K562 (cell line): ENCODE data around the gene CNOT6. TPM values are rescaled to one million over a fixed set of nuclear protein-coding genes. Genes with fewer than 3 reads are reported as not detected.
A peak's percentile ranks its signal among the peaks of the same experiment; 100 is the strongest.

Experiments used
- BCLAF1 ChIP-seq, 2 experiments: fragments of 450-650 bp in 1 of 2; IDR thresholded peaks; 2 replicates each; pipeline ENCODE4 v1.6.1; 2011 to 2017; ENCODE audit warnings: low read depth in 2 of 2, antibody characterized with exemption in 1 of 2, borderline replicate concordance in 1 of 2, low read length in 1 of 2, mild to moderate bottlenecking in 1 of 2, mixed read lengths in 1 of 2; ENCODE audit not compliant: control insufficient read depth in 1 of 2
- HDAC1 ChIP-seq, 2 experiments: fragments of 450-650 bp; IDR thresholded peaks; 2 replicates each; pipeline ENCODE4 v1.6.1; 2016 to 2017; ENCODE audit warnings: inconsistent platforms in 1 of 2, mild to moderate bottlenecking in 1 of 2, moderate library complexity in 1 of 2
- MAFF ChIP-seq: IDR thresholded peaks from 2 replicates; pipeline ENCODE4 v1.6.1; 2012; ENCODE audit warnings: low read length, improper control_type of control experiment
- MCM2 ChIP-seq: fragments of 450-650 bp; IDR thresholded peaks from 2 replicates; pipeline ENCODE4 v1.6.1; 2017; ENCODE audit warnings: low read depth, mild to moderate bottlenecking
- NFE2L1 ChIP-seq: fragments of 450-650 bp; IDR thresholded peaks from 2 replicates; pipeline ENCODE4 v1.6.1; 2016; ENCODE audit warnings: missing genetic modification characterization, low read depth, mild to moderate bottlenecking, missing compliant biosample characterization, moderate library complexity, borderline replicate concordance
- NR2C2 ChIP-seq, 2 experiments: fragments of 200-800 bp in 1 of 2; sonication (Bioruptor generic) in 1 of 2; sonication (generic) in 1 of 2; formaldehyde crosslinking in 1 of 2; IDR thresholded peaks; 2 replicates each; pipeline versions ENCODE4 v1.6.1 to v1.8.0; 2016 to 2022; ENCODE audit warnings: mild to moderate bottlenecking in 1 of 2, missing compliant biosample characterization in 1 of 2, missing genetic modification characterization in 1 of 2, missing genetic modification reagents in 1 of 2
- NRF1 ChIP-seq, 2 experiments: fragments of 450-650 bp; IDR thresholded peaks in 1 of 2; conservative IDR thresholded peaks in 1 of 2; 2 replicates each; pipeline ENCODE4 v1.6.1; 2014; ENCODE audit warnings: mild to moderate bottlenecking in 2 of 2
- PPARD ChIP-seq: fragments of 250-450 bp; sonication (Bioruptor Pico); IDR thresholded peaks from 2 replicates; pipeline ENCODE4 v1.8.0; 2022; ENCODE audit warnings: inconsistent platforms, mild to moderate bottlenecking, moderate library complexity
- SAFB2 ChIP-seq: fragments of 200-400 bp; formaldehyde crosslinking; IDR thresholded peaks from 2 replicates; pipeline ENCODE4 v1.6.1; 2018; ENCODE audit warnings: borderline replicate concordance, low read length, low read depth, moderate library complexity; ENCODE audit not compliant: severe bottlenecking
- ZNF3 ChIP-seq: fragments of 250-450 bp; sonication (Bioruptor Pico); IDR thresholded peaks from 2 replicates; pipeline ENCODE4 v1.5.0; 2021; ENCODE audit warnings: mild to moderate bottlenecking, moderate library complexity
- polyA plus RNA-seq, 8 experiments: library from polyadenylated mRNA; depleted of rRNA in 4 of 8; stranded (reverse) in 5 of 8; unstranded in 3 of 8; fragments of >200 nt; fragmentation: Nextera tagmentation in 2 of 8; fragmentation: Illumina TruSeq in 1 of 8; extraction: Ambion mirVana in 2 of 8; extraction: Trizol in 1 of 8; gene quantifications; 2 replicates each; pipeline versions ENCODE4 v1.2.1 to v1.2.3, GENCODE V29; 2011 to 2014; ENCODE audit warnings: inconsistent platforms in 1 of 8, missing spikeins in 1 of 8
- total RNA-seq, 7 experiments: library from RNA; depleted of rRNA in 6 of 7; stranded (reverse); fragments of >200 nt in 6 of 7; fragmentation: Illumina TruSeq in 2 of 7; extraction: Trizol in 2 of 7; gene quantifications; 2 replicates each; pipeline versions ENCODE4 v1.2.1 to v1.2.3, GENCODE V29; 2011 to 2021; ENCODE audit warnings: low replicate concordance in 1 of 7
- TF ChIP-seq, protein P1 (sequence below): fragments of 450-650 bp; IDR thresholded peaks from 2 replicates; pipeline ENCODE4 v1.6.1; 2016; ENCODE audit warnings: mild to moderate bottlenecking, moderate library complexity

The CNOT6 gene
- total and polyA plus RNA-seq, 9 of the 15 experiments (the other 6 are each of a cell fraction or from before 2014, with no cell fraction given) = 4.9 to 32.4 (median 14.0) TPM

DNA sequence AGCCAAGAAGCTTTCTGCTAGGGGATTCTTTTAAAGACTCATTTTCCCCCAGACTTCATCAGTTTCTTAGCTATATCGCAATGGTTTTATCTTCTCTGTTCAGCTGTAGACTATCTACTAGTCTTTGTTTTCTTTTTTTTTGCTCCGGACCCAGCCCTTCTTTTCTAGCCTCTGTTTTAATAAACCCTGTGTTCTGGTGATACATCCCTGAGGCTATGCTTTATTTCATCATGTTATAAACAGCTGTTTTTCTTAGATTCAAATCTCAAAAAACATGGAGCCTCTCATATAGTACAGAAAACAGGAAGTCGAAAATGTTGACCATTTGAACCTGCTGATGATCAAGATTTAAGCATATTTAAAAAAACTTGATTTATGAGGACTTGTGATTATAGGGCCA, 59.4 kb downstream of the CNOT6 start (continued):
- TF ChIP-seq MAFF = no peak
- no peak for TF ChIP-seq MCM2
- TF ChIP-seq SAFB2 = no peak
- no peak for TF ChIP-seq NFE2L1
- TF ChIP-seq PPARD (CRISPR knock-in tag) = no peak
- no peak for TF ChIP-seq BCLAF1 (IDR thresholded peaks at IDR 0.05; ENCODE audit: borderline replicate concordance in 1 of 2, control insufficient read depth in 1 of 2, low read depth in 2 of 2, low read length in 1 of 2)
- 0 out of 4 replicates have a peak, but pooled peaks of 1 of the 2 experiments have one; percentile 59 for TF ChIP-seq HDAC1 (IDR thresholded peaks at IDR 0.05)
- no peak for TF ChIP-seq NRF1 (conservative IDR thresholded peaks at IDR 0.05 in 1 of 2, IDR thresholded peaks at IDR 0.05 in 1 of 2)
- TF ChIP-seq ZNF3 (CRISPR knock-in tag) = no peak
- TF ChIP-seq, protein P1, sequence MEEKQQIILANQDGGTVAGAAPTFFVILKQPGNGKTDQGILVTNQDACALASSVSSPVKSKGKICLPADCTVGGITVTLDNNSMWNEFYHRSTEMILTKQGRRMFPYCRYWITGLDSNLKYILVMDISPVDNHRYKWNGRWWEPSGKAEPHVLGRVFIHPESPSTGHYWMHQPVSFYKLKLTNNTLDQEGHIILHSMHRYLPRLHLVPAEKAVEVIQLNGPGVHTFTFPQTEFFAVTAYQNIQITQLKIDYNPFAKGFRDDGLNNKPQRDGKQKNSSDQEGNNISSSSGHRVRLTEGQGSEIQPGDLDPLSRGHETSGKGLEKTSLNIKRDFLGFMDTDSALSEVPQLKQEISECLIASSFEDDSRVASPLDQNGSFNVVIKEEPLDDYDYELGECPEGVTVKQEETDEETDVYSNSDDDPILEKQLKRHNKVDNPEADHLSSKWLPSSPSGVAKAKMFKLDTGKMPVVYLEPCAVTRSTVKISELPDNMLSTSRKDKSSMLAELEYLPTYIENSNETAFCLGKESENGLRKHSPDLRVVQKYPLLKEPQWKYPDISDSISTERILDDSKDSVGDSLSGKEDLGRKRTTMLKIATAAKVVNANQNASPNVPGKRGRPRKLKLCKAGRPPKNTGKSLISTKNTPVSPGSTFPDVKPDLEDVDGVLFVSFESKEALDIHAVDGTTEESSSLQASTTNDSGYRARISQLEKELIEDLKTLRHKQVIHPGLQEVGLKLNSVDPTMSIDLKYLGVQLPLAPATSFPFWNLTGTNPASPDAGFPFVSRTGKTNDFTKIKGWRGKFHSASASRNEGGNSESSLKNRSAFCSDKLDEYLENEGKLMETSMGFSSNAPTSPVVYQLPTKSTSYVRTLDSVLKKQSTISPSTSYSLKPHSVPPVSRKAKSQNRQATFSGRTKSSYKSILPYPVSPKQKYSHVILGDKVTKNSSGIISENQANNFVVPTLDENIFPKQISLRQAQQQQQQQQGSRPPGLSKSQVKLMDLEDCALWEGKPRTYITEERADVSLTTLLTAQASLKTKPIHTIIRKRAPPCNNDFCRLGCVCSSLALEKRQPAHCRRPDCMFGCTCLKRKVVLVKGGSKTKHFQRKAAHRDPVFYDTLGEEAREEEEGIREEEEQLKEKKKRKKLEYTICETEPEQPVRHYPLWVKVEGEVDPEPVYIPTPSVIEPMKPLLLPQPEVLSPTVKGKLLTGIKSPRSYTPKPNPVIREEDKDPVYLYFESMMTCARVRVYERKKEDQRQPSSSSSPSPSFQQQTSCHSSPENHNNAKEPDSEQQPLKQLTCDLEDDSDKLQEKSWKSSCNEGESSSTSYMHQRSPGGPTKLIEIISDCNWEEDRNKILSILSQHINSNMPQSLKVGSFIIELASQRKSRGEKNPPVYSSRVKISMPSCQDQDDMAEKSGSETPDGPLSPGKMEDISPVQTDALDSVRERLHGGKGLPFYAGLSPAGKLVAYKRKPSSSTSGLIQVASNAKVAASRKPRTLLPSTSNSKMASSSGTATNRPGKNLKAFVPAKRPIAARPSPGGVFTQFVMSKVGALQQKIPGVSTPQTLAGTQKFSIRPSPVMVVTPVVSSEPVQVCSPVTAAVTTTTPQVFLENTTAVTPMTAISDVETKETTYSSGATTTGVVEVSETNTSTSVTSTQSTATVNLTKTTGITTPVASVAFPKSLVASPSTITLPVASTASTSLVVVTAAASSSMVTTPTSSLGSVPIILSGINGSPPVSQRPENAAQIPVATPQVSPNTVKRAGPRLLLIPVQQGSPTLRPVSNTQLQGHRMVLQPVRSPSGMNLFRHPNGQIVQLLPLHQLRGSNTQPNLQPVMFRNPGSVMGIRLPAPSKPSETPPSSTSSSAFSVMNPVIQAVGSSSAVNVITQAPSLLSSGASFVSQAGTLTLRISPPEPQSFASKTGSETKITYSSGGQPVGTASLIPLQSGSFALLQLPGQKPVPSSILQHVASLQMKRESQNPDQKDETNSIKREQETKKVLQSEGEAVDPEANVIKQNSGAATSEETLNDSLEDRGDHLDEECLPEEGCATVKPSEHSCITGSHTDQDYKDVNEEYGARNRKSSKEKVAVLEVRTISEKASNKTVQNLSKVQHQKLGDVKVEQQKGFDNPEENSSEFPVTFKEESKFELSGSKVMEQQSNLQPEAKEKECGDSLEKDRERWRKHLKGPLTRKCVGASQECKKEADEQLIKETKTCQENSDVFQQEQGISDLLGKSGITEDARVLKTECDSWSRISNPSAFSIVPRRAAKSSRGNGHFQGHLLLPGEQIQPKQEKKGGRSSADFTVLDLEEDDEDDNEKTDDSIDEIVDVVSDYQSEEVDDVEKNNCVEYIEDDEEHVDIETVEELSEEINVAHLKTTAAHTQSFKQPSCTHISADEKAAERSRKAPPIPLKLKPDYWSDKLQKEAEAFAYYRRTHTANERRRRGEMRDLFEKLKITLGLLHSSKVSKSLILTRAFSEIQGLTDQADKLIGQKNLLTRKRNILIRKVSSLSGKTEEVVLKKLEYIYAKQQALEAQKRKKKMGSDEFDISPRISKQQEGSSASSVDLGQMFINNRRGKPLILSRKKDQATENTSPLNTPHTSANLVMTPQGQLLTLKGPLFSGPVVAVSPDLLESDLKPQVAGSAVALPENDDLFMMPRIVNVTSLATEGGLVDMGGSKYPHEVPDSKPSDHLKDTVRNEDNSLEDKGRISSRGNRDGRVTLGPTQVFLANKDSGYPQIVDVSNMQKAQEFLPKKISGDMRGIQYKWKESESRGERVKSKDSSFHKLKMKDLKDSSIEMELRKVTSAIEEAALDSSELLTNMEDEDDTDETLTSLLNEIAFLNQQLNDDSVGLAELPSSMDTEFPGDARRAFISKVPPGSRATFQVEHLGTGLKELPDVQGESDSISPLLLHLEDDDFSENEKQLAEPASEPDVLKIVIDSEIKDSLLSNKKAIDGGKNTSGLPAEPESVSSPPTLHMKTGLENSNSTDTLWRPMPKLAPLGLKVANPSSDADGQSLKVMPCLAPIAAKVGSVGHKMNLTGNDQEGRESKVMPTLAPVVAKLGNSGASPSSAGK = no peak
- TF ChIP-seq NR2C2 (CRISPR knock-in tag; IDR thresholded peaks at IDR 0.05) = no peak
- TF ChIP-seq NR2C2 (tag; IDR thresholded peaks at IDR 0.05) = peak; percentile 65
